Measurements from ENCODE around the gene ZNF3. TPM values are rescaled to one million over a fixed set of nuclear protein-coding genes. Genes with fewer than 3 reads are reported as not detected.

ZNF3 gene
- total RNA-seq, 4 donors from 2014 or later: 14.5 to 25.4 (median 17.9) TPM

DNA sequence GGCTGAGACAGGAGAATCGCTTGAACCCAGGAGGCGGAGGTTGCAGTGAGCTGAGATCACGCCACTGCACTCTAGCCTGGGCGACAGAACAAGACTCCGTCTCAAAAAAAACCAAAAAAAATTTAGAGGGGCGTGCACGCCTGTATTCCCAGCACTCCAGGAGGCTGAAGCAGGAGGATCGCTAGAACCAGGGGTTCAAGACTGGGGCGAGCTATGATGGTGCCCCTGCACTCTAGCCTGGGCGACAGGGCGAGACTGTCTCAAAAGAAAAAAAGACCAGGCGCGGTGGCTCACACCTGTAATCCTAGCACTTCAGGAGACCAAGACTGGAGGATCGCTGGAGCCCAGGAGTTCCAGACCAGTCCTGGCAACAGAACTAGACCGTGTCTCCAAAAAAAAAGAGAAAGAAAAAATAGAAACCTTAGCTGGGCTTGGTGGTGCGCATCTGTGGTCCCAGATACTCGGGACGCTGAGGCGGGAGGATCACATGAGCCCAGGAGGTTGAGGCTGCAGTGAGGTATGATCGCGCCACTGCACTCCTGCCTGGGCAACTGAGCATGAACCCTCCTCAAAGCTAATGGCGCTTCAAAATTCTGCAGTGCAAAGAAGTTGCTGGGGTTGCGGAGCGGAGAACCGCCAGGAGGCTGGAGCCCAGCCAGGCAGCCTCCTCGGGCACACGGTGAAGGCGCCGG lies 44.9 kb upstream of the ZNF3 start:
- ATAC-seq (ENCODE audit: low FRiP score): peak; percentile 63
- no peak for DNase-seq (ENCODE audit: low spot score)

GRCh38 chr7:100124301-100125230 lies 43.0 kb upstream of the ZNF3 start:
- no peak for TF ChIP-seq CTCF (IDR thresholded peaks at IDR 0.05)
- no peak for ATAC-seq (ENCODE audit: low FRiP score)
- no peak for DNase-seq (ENCODE audit: low spot score)

More for the DNA sequence above, 44.9 kb upstream of the ZNF3 start:
- no peak for TF ChIP-seq CTCF (IDR thresholded peaks at IDR 0.05)

DNA sequence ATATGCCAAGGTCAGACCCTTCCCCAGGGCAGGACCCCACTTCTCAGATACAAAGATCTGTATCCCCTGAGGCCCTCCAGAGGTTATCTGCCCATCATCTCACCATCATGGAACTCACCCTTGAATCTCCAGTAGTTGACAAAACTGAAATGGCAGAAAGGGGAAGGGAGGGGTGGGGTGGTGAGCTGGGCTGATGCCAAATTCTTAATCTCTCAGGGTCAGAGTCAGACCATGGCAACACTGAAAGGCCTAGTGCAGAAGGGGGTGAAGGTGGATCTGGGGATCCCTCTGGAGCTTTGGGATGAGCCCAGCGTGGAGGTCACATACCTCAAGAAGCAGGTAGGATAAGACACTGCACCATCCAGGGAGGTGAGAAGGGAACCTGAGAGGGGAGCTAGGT lies 41.0 kb upstream of the ZNF3 start:
- ATAC-seq (ENCODE audit: low FRiP score): no peak
- TF ChIP-seq CTCF (IDR thresholded peaks at IDR 0.05): no peak
- DNase-seq (ENCODE audit: low spot score): no peak

DNA sequence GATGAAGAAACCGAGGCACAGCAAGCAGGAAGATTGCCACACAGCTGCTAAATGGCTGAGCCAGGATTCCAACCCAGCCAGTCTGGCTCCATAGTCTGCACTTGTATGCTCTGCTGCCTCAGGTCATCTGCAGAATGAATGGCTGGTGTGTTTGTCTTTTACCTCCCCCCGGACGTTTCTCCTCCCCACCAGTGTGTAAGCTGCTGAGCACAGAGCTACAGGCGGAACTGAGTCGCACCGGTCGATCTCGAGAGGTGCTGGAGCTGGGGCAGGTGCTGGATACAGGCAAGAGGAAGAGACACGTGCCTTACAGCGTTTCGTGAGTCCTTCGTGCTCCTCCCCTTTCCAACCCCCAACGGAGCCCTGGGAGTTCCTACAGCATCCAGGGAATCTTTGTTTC lies 40.5 kb upstream of the ZNF3 start:
- DNase-seq (ENCODE audit: low spot score) (no peak), ATAC-seq (ENCODE audit: low FRiP score) (no peak)
- TF ChIP-seq CTCF (IDR thresholded peaks at IDR 0.05): no peak

DNA sequence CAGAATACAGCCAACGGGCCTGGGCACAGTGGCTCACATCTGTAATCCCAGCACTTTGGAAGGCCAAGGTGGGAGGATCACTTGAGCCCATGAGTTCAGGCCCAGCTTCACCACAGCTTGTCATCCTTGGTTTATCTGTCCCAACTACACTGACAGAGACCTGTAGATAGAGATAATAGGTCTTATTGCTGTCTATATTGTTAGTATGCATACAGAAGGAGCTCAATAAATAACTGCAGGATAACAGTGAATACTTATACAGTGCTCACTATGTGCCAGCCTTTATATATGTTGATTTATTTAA lies 39.2 kb upstream of the ZNF3 start:
- TF ChIP-seq CTCF (IDR thresholded peaks at IDR 0.05): no peak
- DNase-seq (ENCODE audit: low spot score) (no peak), ATAC-seq (ENCODE audit: low FRiP score) (no peak)

GRCh38 chr7:100119970-100120732 lies 38.6 kb upstream of the ZNF3 start:
- TF ChIP-seq CTCF (IDR thresholded peaks at IDR 0.05): no peak
- DNase-seq (ENCODE audit: low spot score) (no peak), ATAC-seq (ENCODE audit: low FRiP score) (peak; percentile 34)
